ENCODE results near the gene MAD1L1. TPM values are rescaled to one million over a fixed set of nuclear protein-coding genes. Genes with fewer than 3 reads are reported as not detected.

The MAD1L1 gene
- total and polyA plus RNA-seq, 7 donors: 11.7 to 17.5 (median 15.6) TPM

GRCh38 chr7:2006231-2006771 is 226.4 kb downstream of the MAD1L1 start:
- no peak for TF ChIP-seq CTCF (IDR thresholded peaks at IDR 0.05)
- H3K4me3 ChIP-seq: no peak overlapping the region
- WGBS, 3 donors: 76 to 87% (median 78%) methylated on average over 20 of the region's 20 CpGs
- intact Hi-C loops (cut with DNase I): no loop called here
- peaks cover 16% of the 10 kb centered on the region for H3K4me1 ChIP-seq
- H3K9me3 ChIP-seq: no peaks in the 10 kb centered on the region
- H3K27ac ChIP-seq: no peak overlapping the region
- DNase-seq: peak in 1 of 2 donors; percentile 6
- no peak for ATAC-seq
- H3K36me3 ChIP-seq (ENCODE audit: insufficient read depth in 1 of 2, low read depth in 1 of 2): no peaks in the 10 kb centered on the region
- no peaks in the 10 kb centered on the region for H3K27me3 ChIP-seq (ENCODE audit: insufficient read depth in 3 of 3, low read length in 2 of 3)

- Histone ChIP-seq H3K9me3 (no peaks in the 10 kb centered on the region), H3K4me1 (peaks cover 16% of the 10 kb centered on the region), H3K36me3 (ENCODE audit: insufficient read depth in 1 of 2, low read depth in 1 of 2) (no peaks in the 10 kb centered on the region), H3K27me3 (ENCODE audit: insufficient read depth in 3 of 3, low read length in 2 of 3) (no peaks in the 10 kb centered on the region), H3K4me3 (no peak overlapping the region), H3K27ac (no peak overlapping the region)
- TF ChIP-seq CTCF (IDR thresholded peaks at IDR 0.05): no peak
- DNase-seq (peak; percentile 2 to 23), ATAC-seq (no peak)
- intact Hi-C loops (cut with DNase I): no loop called here
- WGBS, 3 donors: 93 to 97% (median 96%) methylated on average over 10 of the region's 10 CpGs
Observed at GRCh38 chr7:2005786-2006185, 227.0 kb downstream of the MAD1L1 start.

GRCh38 chr7:2004841-2005725 is 227.7 kb downstream of the MAD1L1 start:
- H3K4me3 ChIP-seq: no peak overlapping the region
- no peak overlapping the region for H3K27ac ChIP-seq
- intact Hi-C loops (cut with DNase I): no loop called here
- DNase-seq: peak; percentile 8 to 48
- no peaks in the 10 kb centered on the region for H3K9me3 ChIP-seq
- H3K4me1 ChIP-seq: peaks cover 16% of the 10 kb centered on the region
- no peaks in the 10 kb centered on the region for H3K27me3 ChIP-seq (ENCODE audit: insufficient read depth in 3 of 3, low read length in 2 of 3)
- no peak for ATAC-seq
- H3K36me3 ChIP-seq (ENCODE audit: insufficient read depth in 1 of 2, low read depth in 1 of 2): no peaks in the 10 kb centered on the region
- TF ChIP-seq CTCF (IDR thresholded peaks at IDR 0.05): no peak
- WGBS, 3 donors: 93 to 96% (median 94%) methylated on average over 29 of the region's 29 CpGs

GRCh38 chr7:2003931-2004812 is 228.6 kb downstream of the MAD1L1 start:
- Histone ChIP-seq H3K27ac (no peak overlapping the region), H3K27me3 (ENCODE audit: insufficient read depth in 3 of 3, low read length in 2 of 3) (no peaks in the 10 kb centered on the region), H3K36me3 (ENCODE audit: insufficient read depth in 1 of 2, low read depth in 1 of 2) (no peaks in the 10 kb centered on the region), H3K4me1 (peaks cover 10% of the 10 kb centered on the region), H3K9me3 (no peaks in the 10 kb centered on the region), H3K4me3 (no peak overlapping the region)
- ATAC-seq: no peak
- no peak for TF ChIP-seq CTCF (IDR thresholded peaks at IDR 0.05)
- intact Hi-C loops (cut with DNase I): no loop called here
- 95 to 97% (median 96%) methylated on average over 36 to 39 of the region's 39 CpGs for WGBS, 3 donors
- DNase-seq: peak; percentile 3 to 50
